HUES48 (cell line): ENCODE results near the gene APH1A.
"Not testable (repeated sequence)": the region's sequence is repeated elsewhere in the genome, so short reads cannot be mapped to it uniquely, and the experiment has no call there.

Experiments used
- H3K27ac ChIP-seq: one replicate; pipeline ENCODE4 v1.7.0; 2013; ENCODE audit warnings: low read depth, low read length, inconsistent platforms
- H3K27me3 ChIP-seq: 2 replicates; pipeline ENCODE4 v1.6.1; 2013; ENCODE audit warnings: mild to moderate bottlenecking, low read length; ENCODE audit not compliant: control insufficient read depth, insufficient read depth
- H3K36me3 ChIP-seq: 2 replicates; pipeline ENCODE4 v1.6.1; 2013; ENCODE audit warnings: low read length; ENCODE audit not compliant: control insufficient read depth, insufficient read depth
- H3K4me1 ChIP-seq: 2 replicates; pipeline ENCODE4 v1.6.1; 2013; ENCODE audit warnings: mild to moderate bottlenecking, low read length; ENCODE audit not compliant: control insufficient read depth, insufficient read depth
- H3K4me3 ChIP-seq: 2 replicates; pipeline ENCODE4 v1.5.1; 2013; ENCODE audit warnings: mild to moderate bottlenecking, low read depth, low read length
- H3K9ac ChIP-seq: 2 replicates; pipeline ENCODE4 v1.6.1; 2013; ENCODE audit warnings: mild to moderate bottlenecking, low read depth, low read length, moderate library complexity
- H3K9me3 ChIP-seq: 2 replicates; pipeline ENCODE4 v1.6.1; 2013; ENCODE audit warnings: low read length; ENCODE audit not compliant: control insufficient read depth, insufficient read depth

APH1A gene

GRCh38 chr1:150268705-150269403 is at the start of gene APH1A:
APH1A (minus strand) TSS chr1:150269016; CDS start chr1:150268810, 206 bp downstream.
- Histone ChIP-seq H3K9ac (peak within 1 kb of the TSS; percentile 80), H3K27ac (peak within 1 kb of the TSS; percentile 94), H3K4me1 (peaks cover 20% of the 10 kb centered on the region), H3K27me3 (no peaks in the 10 kb centered on the region), H3K4me3 (peak within 1 kb of the TSS; percentile 99), H3K9me3 (no peaks in the 10 kb centered on the region), H3K36me3 (peaks cover 36% of the 10 kb centered on the region)

GRCh38 chr1:150314691-150315090 is 45.9 kb upstream of the APH1A start:
- H3K27me3 ChIP-seq, H3K9me3 ChIP-seq, H3K9ac ChIP-seq, H3K4me3 ChIP-seq, H3K36me3 ChIP-seq, H3K4me1 ChIP-seq, H3K27ac ChIP-seq: not testable (repeated sequence)

GRCh38 chr1:150311762-150312161 is 42.9 kb upstream of the APH1A start:
- H3K27me3 ChIP-seq, result no peaks in the 10 kb centered on the region
- H3K4me1 ChIP-seq, result no peaks in the 10 kb centered on the region
- H3K36me3 ChIP-seq, result peaks cover 16% of the 10 kb centered on the region
- no peaks in the 10 kb centered on the region for H3K9me3 ChIP-seq
- H3K27ac ChIP-seq, result no peak overlapping the region
- no peak overlapping the region for H3K9ac ChIP-seq
- H3K4me3 ChIP-seq, result no peak overlapping the region

- Histone ChIP-seq H3K27me3 (no peaks in the 10 kb centered on the region), H3K36me3 (peaks cover 29% of the 10 kb centered on the region), H3K27ac (no peak overlapping the region), H3K9me3 (no peaks in the 10 kb centered on the region), H3K4me1 (no peaks in the 10 kb centered on the region), H3K9ac (no peak overlapping the region), H3K4me3 (no peak overlapping the region)
These were observed 41.1 kb upstream of the APH1A start for GRCh38 chr1:150309758-150310508.

GRCh38 chr1:150308585-150308984 is 39.8 kb upstream of the APH1A start:
- H3K27me3 ChIP-seq, H3K27ac ChIP-seq, H3K4me1 ChIP-seq, H3K9ac ChIP-seq, H3K9me3 ChIP-seq, H3K4me3 ChIP-seq: not testable (repeated sequence)
- peaks cover 34% of the 10 kb centered on the region for H3K36me3 ChIP-seq

GRCh38 chr1:150302902-150303301 is 34.1 kb upstream of the APH1A start:
- peak overlapping the region; percentile 93 for H3K27ac ChIP-seq
- H3K27me3 ChIP-seq, result no peaks in the 10 kb centered on the region
- H3K4me1 ChIP-seq, result peaks cover 20% of the 10 kb centered on the region
- H3K36me3 ChIP-seq, result peaks cover 76% of the 10 kb centered on the region
- no peak overlapping the region for H3K9ac ChIP-seq
- H3K9me3 ChIP-seq, result no peaks in the 10 kb centered on the region
- H3K4me3 ChIP-seq, result peak overlapping the region; percentile 18; the same call in 1 of the 2 replicates

GRCh38 chr1:150302338-150302737 is 33.5 kb upstream of the APH1A start:
- peaks cover 20% of the 10 kb centered on the region for H3K4me1 ChIP-seq
- peak overlapping the region; percentile 93 for H3K27ac ChIP-seq
- H3K36me3 ChIP-seq, result peaks cover 76% of the 10 kb centered on the region
- 0 out of 2 replicates have a peak overlapping the region, but pooled peaks have one; percentile 19 for H3K4me3 ChIP-seq
- H3K27me3 ChIP-seq, result no peaks in the 10 kb centered on the region
- H3K9ac ChIP-seq, result 0 out of 2 replicates have a peak overlapping the region, but pooled peaks have one; percentile 2
- no peaks in the 10 kb centered on the region for H3K9me3 ChIP-seq

- Histone ChIP-seq H3K9me3 (no peaks in the 10 kb centered on the region), H3K27ac (no peak overlapping the region), H3K4me3 (no peak overlapping the region), H3K36me3 (peaks cover 80% of the 10 kb centered on the region), H3K27me3 (no peaks in the 10 kb centered on the region), H3K9ac (no peak overlapping the region), H3K4me1 (peaks cover 20% of the 10 kb centered on the region)
These were observed 30.9 kb upstream of the APH1A start for GRCh38 chr1:150299716-150300115.

- Histone ChIP-seq H3K9me3 (no peaks in the 10 kb centered on the region), H3K4me3 (no peak overlapping the region), H3K4me1 (0 out of 2 replicates have a peak, but pooled peaks cover 5% of the 10 kb centered on the region), H3K27ac (peak overlapping the region; percentile 26), H3K9ac (no peak overlapping the region), H3K27me3 (no peaks in the 10 kb centered on the region), H3K36me3 (peaks cover 50% of the 10 kb centered on the region)
These were observed 26.7 kb upstream of the APH1A start for GRCh38 chr1:150295476-150295875.

GRCh38 chr1:150293433-150294253 is 24.8 kb upstream of the APH1A start, which contains the start of gene MRPS21:
MRPS21 (plus strand) TSS chr1:150293861; CDS start chr1:150294367, 506 bp downstream.
- Histone ChIP-seq H3K4me1 (0 out of 2 replicates have a peak, but pooled peaks cover 5% of the 10 kb centered on the region), H3K36me3 (peaks cover 33% of the 10 kb centered on the region), H3K9ac (peak within 1 kb of the TSS; percentile 93), H3K27ac (peak within 1 kb of the TSS; percentile 79), H3K27me3 (no peaks in the 10 kb centered on the region), H3K4me3 (peak within 1 kb of the TSS; percentile 96), H3K9me3 (no peaks in the 10 kb centered on the region)
